NCI-H1048 (cell line): Measurements from ENCODE around the gene FKBP15.
"Not testable (repeated sequence)": the region's sequence is repeated elsewhere in the genome, so short reads cannot be mapped to it uniquely, and the experiment has no call there.

Source experiments
- DNase-seq: peaks from one replicate; lab custom pipeline; 2025; lab: John Stamatoyannopoulos, UW

The FKBP15 gene, protein sequence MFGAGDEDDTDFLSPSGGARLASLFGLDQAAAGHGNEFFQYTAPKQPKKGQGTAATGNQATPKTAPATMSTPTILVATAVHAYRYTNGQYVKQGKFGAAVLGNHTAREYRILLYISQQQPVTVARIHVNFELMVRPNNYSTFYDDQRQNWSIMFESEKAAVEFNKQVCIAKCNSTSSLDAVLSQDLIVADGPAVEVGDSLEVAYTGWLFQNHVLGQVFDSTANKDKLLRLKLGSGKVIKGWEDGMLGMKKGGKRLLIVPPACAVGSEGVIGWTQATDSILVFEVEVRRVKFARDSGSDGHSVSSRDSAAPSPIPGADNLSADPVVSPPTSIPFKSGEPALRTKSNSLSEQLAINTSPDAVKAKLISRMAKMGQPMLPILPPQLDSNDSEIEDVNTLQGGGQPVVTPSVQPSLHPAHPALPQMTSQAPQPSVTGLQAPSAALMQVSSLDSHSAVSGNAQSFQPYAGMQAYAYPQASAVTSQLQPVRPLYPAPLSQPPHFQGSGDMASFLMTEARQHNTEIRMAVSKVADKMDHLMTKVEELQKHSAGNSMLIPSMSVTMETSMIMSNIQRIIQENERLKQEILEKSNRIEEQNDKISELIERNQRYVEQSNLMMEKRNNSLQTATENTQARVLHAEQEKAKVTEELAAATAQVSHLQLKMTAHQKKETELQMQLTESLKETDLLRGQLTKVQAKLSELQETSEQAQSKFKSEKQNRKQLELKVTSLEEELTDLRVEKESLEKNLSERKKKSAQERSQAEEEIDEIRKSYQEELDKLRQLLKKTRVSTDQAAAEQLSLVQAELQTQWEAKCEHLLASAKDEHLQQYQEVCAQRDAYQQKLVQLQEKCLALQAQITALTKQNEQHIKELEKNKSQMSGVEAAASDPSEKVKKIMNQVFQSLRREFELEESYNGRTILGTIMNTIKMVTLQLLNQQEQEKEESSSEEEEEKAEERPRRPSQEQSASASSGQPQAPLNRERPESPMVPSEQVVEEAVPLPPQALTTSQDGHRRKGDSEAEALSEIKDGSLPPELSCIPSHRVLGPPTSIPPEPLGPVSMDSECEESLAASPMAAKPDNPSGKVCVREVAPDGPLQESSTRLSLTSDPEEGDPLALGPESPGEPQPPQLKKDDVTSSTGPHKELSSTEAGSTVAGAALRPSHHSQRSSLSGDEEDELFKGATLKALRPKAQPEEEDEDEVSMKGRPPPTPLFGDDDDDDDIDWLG

DNA sequence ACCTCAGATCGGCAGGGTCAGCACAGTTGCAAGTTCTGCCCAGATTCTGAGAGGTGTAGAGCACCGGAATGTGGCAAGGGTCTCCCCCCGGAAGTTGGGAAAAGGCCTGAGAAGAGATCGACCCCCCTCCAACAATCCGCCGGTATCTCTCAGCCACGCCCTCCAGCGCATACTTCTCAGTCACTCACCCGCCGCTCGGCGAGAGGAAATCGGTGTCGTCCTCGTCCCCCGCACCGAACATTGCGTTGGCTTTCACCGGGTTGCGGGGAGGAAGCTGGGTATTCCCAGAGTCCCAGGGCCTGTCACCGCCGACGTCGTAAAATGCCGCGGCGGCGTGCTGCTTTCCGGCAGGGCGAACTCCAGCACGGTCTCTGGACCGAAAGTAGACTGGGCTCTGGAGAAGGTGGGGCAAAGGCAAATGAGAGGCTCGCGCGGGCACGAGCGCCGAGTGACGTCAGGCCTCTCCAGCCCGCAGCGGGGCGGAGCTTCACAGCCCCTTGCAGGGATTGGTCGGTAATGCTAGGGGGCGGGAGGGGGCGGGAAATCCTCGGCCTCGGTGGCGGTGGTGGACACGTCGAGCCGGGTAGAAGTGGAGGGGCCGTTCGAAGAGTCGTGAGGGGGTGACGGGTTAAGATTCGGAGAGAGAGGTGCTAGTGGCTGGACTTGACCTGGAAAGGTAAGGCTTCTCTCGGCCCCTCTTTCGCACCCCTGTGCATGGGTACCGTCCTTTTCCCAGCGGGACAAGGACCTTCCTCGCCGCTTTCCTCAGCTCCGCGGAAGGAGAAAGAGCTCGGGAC, at the start of gene FKBP15, which contains the start of gene SLC31A1:
TSS of gene FKBP15 (minus strand) at position 275 of the 797 bp plus-strand sequence. CDS start at position 241, 34 bp downstream.
TSS of gene SLC31A1 (plus strand) at position 542 of the 797 bp plus-strand sequence. CDS start 34,605 bp downstream, outside the sequence.
- peak; percentile 85 for DNase-seq

GRCh38 chr9:113269871-113270270, 48.8 kb upstream of the FKBP15 start:
- DNase-seq: no peak

DNA sequence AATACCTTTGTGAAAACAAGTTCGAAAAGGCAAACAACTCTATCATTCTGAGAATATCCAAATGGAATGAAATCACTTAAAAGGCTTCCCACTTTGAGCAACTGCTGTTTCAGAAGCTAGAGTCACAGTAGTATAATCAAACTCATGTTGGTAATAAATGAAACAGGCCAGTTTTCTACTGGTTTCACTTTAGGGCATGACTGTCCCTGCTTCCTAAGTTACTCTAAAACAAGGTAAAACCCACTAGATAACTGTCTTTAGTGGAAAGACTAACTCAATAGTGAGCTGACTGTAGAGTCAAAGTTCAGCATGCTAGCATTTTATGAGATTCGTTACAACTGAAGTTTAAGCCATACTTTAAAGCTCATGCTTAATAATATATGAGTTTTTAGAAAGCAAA, 48.3 kb upstream of the FKBP15 start:
- no peak for DNase-seq

DNA sequence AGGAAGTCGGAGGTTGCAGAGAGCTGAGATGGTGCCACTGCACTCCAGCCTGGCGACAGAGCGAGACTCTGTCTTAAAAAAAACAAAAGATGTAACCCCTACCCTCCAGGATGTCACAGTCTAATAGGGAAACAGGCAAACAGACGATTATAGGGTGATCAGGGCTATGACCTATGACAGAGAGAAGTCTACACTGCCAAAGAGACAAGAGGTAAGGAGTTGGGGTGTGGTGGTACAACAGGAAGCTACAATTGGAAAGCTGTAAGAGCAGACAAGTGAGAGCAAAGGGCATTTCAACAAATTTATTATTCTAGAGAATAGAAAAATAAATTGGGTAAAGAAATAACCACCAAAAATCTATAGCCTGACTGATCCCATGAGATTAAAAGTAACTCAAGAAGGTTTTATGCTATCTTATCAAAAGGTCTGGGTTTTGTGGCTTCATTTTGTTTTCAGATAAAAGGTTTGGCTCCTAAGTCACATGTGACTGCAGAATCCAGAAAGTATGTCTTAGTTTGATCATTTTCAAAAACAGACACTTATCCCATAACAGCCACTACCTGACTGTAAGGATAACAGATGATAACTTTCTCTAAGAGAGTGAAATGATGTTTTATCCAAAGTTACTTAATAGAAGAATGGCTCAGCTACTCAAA, 47.0 kb upstream of the FKBP15 start:
- DNase-seq: no peak

DNA sequence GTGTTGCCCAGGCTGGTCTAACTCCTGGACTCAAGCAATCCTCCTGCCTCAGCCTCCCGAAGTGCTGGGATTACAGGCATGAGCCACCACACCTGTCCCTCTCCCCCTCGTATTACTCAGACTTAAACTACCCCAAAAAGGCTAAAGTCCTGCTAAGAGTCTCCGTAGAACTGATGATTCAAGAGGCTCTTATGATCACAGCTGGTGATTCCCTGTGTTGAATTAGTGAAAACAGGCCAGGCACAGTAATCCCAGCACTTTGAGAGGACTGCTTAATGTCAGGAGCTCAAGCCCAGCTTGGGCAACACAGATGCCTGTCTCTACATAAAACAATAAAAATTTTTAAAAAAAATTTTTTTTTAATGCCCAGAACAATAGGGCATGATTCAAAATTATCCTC, 45.1 kb upstream of the FKBP15 start:
- DNase-seq: no peak

GRCh38 chr9:113261917-113262671, 41.0 kb upstream of the FKBP15 start:
- no peak for DNase-seq

DNA sequence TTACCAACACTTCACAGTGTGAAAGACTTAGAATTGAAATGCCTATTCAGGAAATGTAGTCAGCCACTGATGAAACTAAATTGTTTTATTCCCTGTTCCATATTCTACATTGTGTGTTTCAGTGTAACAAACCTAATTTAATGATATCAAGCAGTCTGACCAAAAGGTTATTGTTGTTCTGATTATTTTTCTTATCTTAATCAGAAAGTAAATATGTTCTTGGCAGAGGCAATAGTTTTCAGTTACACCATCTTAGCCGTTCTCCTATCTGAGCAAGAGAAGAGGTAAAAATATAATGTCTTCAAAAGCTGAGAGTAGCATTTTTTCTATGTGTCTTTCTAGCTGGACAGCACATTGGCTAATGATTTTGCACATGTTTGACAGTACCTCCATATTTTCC, 37.2 kb upstream of the FKBP15 start:
- no peak for DNase-seq

DNA sequence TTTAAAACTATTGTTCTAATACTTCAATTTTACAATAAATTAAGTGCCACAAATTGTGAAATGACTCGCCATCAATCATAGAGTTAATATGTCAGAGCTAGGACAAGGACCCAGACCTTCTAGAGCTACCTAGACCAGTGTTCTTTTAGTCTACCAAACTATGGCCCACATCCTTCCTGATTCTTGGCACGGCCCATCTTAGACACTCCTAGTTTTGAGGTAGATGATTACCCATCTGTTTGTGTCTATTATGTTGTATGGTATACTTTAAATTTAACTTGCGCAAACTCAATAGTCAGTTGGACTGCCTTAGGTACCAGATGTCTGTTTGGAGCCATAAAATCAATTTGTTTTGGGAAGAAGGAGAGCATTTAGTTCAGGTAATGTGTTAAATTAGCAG, 36.8 kb upstream of the FKBP15 start:
- DNase-seq: no peak

DNA sequence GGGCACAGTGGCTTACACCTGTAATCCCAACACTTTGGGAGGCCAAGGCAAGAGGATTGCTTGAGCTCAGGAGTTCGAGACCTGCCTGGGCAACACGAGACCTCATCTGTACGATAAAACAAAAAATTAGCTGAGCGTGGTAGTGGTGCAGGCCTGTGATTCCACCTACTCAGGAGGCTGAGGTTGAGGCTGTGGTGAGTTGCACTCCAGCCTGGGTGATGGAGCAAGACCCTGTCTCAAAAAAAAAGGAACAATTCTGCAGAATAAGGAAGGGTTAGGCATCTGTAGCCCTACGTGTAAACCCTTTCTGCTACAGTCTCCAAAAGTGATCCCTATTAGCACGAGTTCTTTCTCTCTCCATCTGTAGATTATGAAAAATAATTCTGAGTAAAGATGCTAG, 34.4 kb upstream of the FKBP15 start:
- no peak for DNase-seq

DNA sequence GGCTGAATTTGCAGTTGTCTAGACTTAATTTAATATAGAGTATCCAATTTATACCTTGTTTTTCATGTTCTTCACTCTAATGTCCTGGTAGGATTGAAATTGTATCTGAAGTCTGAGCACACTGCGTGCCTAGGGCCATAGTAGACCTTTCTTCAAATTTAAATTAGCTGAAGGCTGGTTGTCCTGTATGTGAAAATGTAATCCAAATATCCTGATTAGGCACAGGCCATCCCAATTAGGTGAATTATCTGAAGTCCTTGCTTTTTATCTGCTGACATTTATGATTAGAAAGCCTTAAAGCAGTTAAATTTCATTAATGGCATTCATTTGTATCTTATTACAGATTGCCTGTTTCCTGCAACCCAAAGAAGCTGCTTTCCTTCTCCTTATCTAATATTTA, 33.9 kb upstream of the FKBP15 start:
- no peak for DNase-seq

- no peak for DNase-seq
Measured at GRCh38 chr9:113250807-113251206, 29.7 kb upstream of the FKBP15 start.

DNA sequence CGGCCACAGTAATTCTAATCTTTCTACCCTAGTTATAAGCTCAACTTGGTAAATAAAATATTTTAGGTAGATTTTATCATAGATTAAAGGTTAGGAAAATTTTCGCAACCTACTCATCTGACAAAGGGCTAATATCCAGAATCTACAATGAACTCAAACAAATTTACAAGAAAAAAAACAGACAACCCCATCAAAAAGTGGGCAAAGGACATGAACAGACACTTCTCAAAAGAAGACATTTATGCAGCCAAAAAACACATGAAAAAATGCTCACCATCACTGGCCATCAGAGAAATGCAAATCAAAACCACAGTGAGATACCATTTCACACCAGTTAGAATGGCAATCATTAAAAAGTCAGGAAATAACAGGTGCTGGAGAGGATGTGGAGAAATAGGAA, 28.6 kb upstream of the FKBP15 start:
- not testable (repeated sequence) for DNase-seq

DNA sequence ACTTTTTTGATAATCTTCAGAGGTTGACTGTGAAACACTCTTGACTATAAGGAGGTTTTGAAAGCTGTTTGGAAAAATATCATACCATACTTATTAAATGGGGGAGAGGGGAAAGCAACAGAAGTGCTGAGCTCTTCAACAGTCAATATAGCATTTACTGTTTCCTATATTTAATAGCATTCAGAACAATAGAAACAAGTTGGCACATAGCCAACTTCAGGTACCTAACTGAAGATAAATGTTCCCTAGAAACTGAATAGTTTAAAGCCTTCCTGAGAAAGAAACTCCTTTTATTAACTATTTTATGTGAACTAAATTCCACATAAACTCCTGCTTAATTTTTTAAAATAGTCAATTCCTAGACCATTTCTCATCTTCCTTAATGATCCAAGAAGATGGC, 26.6 kb upstream of the FKBP15 start:
- DNase-seq: no peak

GRCh38 chr9:113246928-113247327, 25.9 kb upstream of the FKBP15 start:
- DNase-seq: no peak

GRCh38 chr9:113245894-113246293, 24.8 kb upstream of the FKBP15 start:
- DNase-seq: no peak

DNA sequence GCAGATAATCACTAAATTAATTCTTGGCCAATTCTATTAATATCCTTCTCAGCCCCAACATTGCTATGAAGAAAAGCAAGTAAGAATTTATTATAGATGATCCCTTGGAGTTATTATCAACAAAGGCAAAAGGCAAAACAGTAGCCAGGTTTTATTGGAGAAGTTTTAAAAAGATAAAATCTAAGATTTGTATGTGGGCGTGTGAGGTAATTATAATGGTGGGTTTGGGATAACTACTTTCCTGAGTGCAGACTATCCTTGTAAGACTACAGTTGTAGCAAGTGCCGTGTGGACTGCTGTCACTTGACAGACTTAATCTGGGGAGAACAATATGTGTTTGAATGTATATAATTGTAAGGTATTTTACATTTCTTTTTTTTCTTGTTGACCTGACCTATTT, 23.5 kb upstream of the FKBP15 start:
- no peak for DNase-seq

- DNase-seq: no peak
Measured at GRCh38 chr9:113241161-113241560, 20.1 kb upstream of the FKBP15 start.

- no peak for DNase-seq
Measured at GRCh38 chr9:113238859-113239232, 17.8 kb upstream of the FKBP15 start.

DNA sequence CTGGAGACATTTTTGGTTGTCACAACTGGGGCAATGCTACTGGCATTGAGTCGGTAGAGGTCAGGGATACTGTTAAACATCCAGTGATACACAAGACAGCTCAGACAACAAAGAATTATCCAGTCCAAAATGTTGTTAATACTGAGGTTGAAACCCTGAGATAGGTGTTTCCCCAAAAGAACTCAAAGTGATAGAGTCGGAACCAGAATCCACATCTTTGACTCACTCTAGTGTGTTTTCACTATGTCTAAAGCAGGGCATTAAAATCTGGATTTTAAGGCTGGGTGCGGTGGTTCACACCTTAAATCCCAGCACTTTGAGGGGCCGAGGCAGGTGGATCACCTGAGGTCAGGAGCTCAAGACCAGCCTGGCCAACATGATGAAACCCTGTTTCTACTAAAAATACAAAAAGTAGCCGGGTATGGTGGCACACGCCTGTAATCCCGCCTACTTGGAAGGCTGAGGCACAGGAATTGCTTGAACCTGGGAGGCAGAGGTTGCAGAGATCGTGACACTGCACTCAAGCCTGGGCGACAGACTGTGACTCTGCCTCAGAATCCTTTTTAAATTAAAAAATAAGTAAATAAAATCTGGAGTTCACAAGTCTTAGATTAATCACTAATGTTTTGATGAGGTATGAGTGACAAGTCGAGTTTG, 17.3 kb upstream of the FKBP15 start:
- no peak for DNase-seq

- no peak for DNase-seq
Measured at GRCh38 chr9:113237026-113237425, 15.9 kb upstream of the FKBP15 start.
